ENCODE data around the gene RANBP1. TPM values are rescaled to one million over a fixed set of nuclear protein-coding genes. Genes with fewer than 3 reads are reported as not detected.

The RANBP1 gene
- total RNA-seq, 3 donors from 2014 or later = 58.4 to 102 (median 66.0) TPM

DNA sequence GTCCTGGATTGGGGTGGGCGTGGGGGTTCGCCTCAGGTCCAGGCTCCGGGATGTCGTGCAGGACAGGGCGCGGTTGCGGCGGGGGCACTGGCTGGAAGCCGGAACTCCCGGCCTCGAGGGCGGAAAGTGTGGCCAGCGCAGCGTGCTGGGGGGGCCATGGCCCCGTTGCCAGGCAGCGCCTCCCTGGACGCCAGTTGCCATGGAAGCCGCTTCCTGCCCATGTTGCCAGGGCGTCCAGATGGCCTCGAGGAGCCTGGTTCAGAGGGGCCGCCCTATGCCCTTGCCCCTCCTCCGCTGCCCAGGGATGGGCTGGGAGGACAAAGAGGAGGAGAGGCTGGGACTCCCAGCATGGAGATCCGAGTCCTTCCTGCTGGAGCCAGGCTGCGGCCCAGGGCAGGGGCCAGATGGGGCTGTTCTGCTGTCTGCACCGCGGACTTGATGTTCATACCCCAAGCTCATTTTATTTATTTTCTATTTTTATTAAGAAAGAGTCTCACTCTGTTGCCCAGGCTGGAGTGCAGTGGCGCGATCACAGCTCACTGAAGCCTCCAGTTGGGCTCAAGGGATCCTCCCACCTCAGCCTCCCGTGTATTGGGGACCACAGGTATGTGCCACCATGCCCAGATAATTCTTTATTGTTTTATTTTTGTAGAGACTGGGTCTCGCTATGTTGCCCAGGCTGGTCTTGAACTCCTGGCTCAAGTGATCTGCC, 39.6 kb downstream of the RANBP1 start:
- Histone ChIP-seq H3K36me3 (ENCODE audit: low read depth) (no peaks in the 10 kb centered on the region), H3K4me3 (no peak overlapping the region), H3K4me1 (ENCODE audit: low read depth) (peaks cover 3% of the 10 kb centered on the region), H3K9me3 (no peaks in the 10 kb centered on the region)
- ATAC-seq (peak; percentile 71), DNase-seq (peak; percentile 21 to 67 (median 59))
- TF ChIP-seq, protein P1, sequence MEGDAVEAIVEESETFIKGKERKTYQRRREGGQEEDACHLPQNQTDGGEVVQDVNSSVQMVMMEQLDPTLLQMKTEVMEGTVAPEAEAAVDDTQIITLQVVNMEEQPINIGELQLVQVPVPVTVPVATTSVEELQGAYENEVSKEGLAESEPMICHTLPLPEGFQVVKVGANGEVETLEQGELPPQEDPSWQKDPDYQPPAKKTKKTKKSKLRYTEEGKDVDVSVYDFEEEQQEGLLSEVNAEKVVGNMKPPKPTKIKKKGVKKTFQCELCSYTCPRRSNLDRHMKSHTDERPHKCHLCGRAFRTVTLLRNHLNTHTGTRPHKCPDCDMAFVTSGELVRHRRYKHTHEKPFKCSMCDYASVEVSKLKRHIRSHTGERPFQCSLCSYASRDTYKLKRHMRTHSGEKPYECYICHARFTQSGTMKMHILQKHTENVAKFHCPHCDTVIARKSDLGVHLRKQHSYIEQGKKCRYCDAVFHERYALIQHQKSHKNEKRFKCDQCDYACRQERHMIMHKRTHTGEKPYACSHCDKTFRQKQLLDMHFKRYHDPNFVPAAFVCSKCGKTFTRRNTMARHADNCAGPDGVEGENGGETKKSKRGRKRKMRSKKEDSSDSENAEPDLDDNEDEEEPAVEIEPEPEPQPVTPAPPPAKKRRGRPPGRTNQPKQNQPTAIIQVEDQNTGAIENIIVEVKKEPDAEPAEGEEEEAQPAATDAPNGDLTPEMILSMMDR (IDR thresholded peaks at IDR 0.05) = no peak
- intact Hi-C loops (cut with DNase I, micrococcal nuclease) = loop anchor here (5.0 to 10.0 kb wide), 2 partner anchors 119 to 132 kb away; no protein-coding TSS in a partner anchor

DNA sequence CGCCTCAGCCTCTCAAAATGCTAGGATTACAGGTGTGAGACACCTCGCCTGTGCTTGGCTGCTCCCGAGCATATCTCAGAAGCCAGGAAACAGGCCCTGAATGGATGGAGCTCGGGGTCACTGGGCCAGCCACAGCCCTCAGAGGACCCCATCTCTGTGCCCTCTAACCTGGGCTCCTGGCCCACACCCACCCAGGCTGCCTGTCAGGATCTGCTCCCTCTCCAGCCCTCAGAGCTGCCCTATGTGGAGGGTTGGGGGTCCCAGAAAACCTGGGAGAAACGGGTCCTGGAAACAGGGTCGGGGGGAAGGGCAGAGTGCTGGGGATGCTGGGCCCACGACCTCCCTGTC, 40.1 kb downstream of the RANBP1 start:
- H3K4me1 ChIP-seq (ENCODE audit: low read depth) = peaks cover 3% of the 10 kb centered on the region
- intact Hi-C loops (cut with DNase I, micrococcal nuclease) = loop anchor here (5.0 to 10.0 kb wide), 2 partner anchors 119 to 131 kb away; no protein-coding TSS in a partner anchor
- no peak for ATAC-seq

DNA sequence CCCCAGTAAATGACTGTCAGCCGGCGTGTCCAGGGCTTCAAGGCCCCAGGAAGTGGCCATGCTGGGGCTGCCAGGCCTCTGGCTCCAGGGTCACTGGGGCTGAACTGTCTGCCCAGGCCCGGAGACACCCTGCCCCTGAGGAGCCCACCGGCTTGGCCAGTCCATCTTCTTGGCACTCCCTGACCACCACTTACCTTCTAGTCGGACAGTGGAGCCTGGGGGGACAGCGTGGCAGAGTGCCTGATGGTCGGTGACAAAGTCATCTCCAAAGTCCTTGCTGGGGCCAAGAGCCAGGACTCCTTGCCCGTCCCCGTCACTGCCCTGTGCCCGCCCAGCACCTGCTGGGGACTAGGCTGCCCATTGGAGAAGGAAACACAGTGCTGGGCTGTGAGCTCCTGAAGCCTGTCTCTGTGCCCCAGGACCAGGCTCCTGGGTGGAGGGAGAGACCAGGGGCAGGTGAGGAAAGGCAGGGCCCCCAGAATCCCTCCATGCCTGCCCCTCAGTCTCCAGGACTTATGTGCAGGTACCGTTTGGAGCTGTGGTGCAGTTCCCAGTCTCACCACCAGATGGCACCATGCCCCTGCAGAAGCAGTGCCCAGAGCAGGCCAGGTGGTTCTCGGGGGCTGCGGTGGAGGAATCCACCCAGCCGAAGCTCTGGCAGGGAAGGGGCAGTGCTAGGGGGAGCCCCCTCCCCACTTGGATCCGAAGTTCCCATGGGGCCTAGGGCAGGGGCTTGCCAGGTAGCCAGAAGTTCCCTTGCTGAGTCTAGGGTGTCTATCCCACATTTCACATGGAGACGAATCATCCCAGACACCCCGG, 40.9 kb downstream of the RANBP1 start:
- DNase-seq (peak; percentile 79 to 96 (median 91)), ATAC-seq (peak; percentile 76)
- Histone ChIP-seq H3K36me3 (ENCODE audit: low read depth) (no peaks in the 10 kb centered on the region), H3K4me3 (no peak overlapping the region), H3K9me3 (no peaks in the 10 kb centered on the region), H3K4me1 (ENCODE audit: low read depth) (peaks cover 3% of the 10 kb centered on the region)
- TF ChIP-seq, protein P1 (IDR thresholded peaks at IDR 0.05) = peak; percentile 99
- intact Hi-C loops (cut with DNase I, micrococcal nuclease) = loop anchor here (5.0 to 10.0 kb wide), 2 partner anchors 118 to 130 kb away; no protein-coding TSS in a partner anchor

More for the DNA sequence above, 40.1 kb downstream of the RANBP1 start:
- Histone ChIP-seq H3K4me3 (no peak overlapping the region), H3K9me3 (no peaks in the 10 kb centered on the region), H3K36me3 (ENCODE audit: low read depth) (no peaks in the 10 kb centered on the region)
- no peak for DNase-seq
- TF ChIP-seq, protein P1 (IDR thresholded peaks at IDR 0.05) = no peak

DNA sequence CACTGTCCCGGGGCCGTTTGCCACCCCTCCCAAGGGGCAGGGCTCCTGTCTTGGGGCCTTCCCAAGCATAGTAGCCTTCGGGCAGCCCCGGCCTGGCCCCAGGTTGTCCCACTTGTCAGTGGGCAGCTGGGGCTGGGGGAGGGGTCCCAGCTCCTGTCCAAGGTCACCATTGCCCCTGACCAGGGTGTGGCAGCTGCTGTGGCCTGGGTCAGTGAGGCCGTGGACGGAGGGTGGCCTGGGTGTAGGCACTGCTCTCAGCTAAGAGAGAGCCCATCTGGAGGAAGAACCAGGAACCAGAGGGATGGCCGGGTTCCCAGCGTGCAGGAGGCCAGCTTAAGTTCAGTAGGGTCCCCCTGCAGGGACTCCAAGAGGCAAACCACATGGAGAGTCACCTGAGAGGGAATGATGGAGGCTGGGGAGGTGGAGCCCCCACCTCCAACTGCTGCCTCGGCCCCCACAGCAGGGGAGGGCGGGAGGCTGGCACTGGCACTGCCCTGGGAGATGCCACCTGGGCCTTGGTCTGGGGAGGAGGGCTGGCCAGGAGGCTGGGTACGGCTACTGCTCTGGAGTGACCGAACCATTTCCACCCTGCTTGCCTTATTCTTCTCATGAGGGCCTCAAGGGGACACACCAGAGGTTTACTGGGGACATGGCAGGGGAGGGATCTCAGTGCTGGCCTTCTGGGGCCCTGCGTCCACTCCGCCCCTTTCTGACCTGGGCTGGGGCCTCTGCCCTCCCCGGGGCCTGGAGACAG, 41.7 kb downstream of the RANBP1 start:
- Histone ChIP-seq H3K4me1 (ENCODE audit: low read depth) (peaks cover 3% of the 10 kb centered on the region), H3K4me3 (no peak overlapping the region), H3K9me3 (no peaks in the 10 kb centered on the region), H3K36me3 (ENCODE audit: low read depth) (no peaks in the 10 kb centered on the region)
- TF ChIP-seq, protein P1 (IDR thresholded peaks at IDR 0.05) = no peak
- ATAC-seq (no peak), DNase-seq (no peak)
- intact Hi-C loops (cut with DNase I, micrococcal nuclease) = loop anchor here (5.0 to 10.0 kb wide), 2 partner anchors 117 to 130 kb away; no protein-coding TSS in a partner anchor

DNA sequence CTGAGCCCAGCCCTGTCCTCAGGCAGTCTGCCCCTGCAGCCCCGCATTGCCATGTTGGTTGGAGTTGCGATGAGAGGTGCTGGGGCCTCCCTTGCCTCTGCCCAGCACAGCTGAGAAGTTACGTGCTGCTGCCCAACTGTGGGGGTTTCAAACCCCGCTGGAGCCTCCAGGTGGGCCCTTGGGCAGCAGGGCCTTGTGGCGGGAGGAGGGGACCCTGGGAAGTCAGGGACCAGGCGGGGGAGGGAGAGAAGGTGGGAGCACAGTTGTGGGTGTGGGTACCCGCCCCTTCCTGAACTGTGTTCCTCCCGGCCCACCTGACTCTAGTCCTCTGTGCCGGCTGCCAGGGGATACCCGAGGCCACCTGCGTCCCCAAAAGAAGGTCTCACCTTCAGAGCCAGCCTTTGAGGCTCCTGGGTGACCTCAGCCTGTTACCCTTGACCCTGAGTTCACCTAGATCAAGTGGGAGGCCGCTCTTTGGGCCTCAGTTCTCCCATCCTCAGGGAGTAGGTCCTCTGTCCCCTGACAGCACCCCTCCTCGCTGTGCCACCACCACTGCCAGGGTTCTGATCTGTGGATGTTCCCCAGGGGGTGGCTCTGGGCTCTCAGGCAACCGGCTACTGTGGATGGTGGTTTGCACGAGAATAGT, 42.6 kb downstream of the RANBP1 start:
- no peak overlapping the region for H3K4me3 ChIP-seq
- DNase-seq (no peak), ATAC-seq (no peak)
- no peaks in the 10 kb centered on the region for H3K36me3 ChIP-seq (ENCODE audit: low read depth)
- TF ChIP-seq, protein P1 (IDR thresholded peaks at IDR 0.05) = no peak
- no peaks in the 10 kb centered on the region for H3K9me3 ChIP-seq
- peaks cover 3% of the 10 kb centered on the region for H3K4me1 ChIP-seq (ENCODE audit: low read depth)
- intact Hi-C loops (cut with DNase I, micrococcal nuclease) = loop anchor here (5.0 to 10.0 kb wide), 2 partner anchors 116 to 129 kb away; no protein-coding TSS in a partner anchor
